KOPT-K1 (cell line): Measurements from ENCODE around the gene ZNF628.

Experiments used
- H3K27ac ChIP-seq: fragments of 200-600 bp; sonication (generic); 2 replicates; pipeline ENCODE4 v1.5.1; 2016; ENCODE audit warnings: antibody characterized with exemption, mild to moderate bottlenecking, low read depth, low read length; ENCODE audit not compliant: poor library complexity, severe bottlenecking
- H3K36me3 ChIP-seq: fragments of 200-600 bp; sonication (generic); 2 replicates; pipeline ENCODE4 v1.5.1; 2017; ENCODE audit warnings: antibody characterized with exemption, mild to moderate bottlenecking, low read length, moderate library complexity; ENCODE audit not compliant: insufficient read depth
- H3K9me3 ChIP-seq: fragments of 200-600 bp; sonication (generic); 2 replicates; pipeline ENCODE4 v1.5.1; 2017; ENCODE audit warnings: antibody characterized with exemption, low read length, mild to moderate bottlenecking; ENCODE audit not compliant: insufficient read depth, poor library complexity, severe bottlenecking

Gene ZNF628

GRCh38 chr19:55468054-55468393, 8.4 kb upstream of the ZNF628 start:
- Histone ChIP-seq H3K9me3 (no peaks in the 10 kb centered on the region), H3K27ac (no peak overlapping the region), H3K36me3 (no peaks in the 10 kb centered on the region)

DNA sequence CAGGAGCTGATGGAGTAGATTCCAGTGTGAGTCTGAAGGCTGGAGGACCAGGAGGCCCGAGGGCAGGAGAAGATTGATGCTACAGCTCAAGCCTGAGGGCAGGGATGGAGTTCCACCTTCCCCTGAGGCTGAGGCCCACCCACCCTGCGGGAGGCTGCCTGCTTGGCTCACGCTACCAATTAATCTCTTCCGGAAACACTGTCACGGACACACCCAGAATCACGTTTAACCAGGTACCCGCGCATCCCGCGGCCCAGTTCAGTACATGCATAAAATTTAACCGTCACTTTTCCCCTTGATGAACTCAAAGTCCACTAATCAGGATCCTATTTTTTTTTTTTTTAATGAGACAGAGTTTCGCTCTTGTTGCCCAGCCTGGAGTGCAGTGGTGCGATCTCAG, 5.2 kb upstream of the ZNF628 start:
- no peak overlapping the region for H3K27ac ChIP-seq
- no peaks in the 10 kb centered on the region for H3K36me3 ChIP-seq
- H3K9me3 ChIP-seq: no peaks in the 10 kb centered on the region

GRCh38 chr19:55472463-55472862, 4.0 kb upstream of the ZNF628 start:
- H3K36me3 ChIP-seq: no peaks in the 10 kb centered on the region
- H3K27ac ChIP-seq: no peak overlapping the region
- no peaks in the 10 kb centered on the region for H3K9me3 ChIP-seq

DNA sequence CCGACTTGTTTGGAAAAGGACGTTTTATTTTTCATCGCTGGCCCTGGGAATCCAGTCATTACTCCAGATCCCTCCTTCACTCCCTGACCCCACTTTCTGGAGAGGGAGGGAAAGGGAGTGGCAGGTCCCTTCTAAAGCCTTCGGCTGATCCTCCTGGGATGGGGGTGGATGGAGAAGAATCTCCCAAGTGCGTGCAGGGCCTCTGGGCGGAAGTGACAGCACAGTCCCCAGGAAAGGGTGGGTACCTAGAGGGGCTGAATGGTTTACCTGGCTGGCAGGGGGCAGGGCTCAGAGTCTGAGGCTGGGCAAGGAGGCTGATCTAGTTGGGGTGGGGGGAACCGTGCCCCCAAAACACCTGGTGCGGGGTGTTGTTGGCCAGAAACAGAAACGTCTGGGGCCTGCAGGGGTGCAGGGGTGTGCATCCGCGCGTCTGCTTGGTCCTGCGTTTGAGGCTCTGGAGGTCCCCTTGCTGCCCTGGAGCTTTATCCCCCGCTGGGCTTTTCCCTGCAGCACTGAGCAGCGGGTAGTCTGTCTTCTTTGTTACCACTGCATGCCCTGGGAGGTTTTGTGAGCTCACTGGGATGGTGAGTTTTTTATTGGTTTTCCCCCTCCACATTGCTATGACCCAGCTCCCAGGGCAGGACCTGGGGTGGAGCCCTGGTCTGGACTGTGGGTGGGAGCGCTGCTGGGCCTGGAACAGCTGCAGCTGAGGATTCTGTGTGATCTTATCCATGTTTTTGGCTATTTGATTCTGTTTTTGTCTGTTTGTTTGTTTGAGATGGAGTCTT, 3.0 kb upstream of the ZNF628 start:
- H3K27ac ChIP-seq: no peak overlapping the region
- H3K9me3 ChIP-seq: no peaks in the 10 kb centered on the region
- no peaks in the 10 kb centered on the region for H3K36me3 ChIP-seq

DNA sequence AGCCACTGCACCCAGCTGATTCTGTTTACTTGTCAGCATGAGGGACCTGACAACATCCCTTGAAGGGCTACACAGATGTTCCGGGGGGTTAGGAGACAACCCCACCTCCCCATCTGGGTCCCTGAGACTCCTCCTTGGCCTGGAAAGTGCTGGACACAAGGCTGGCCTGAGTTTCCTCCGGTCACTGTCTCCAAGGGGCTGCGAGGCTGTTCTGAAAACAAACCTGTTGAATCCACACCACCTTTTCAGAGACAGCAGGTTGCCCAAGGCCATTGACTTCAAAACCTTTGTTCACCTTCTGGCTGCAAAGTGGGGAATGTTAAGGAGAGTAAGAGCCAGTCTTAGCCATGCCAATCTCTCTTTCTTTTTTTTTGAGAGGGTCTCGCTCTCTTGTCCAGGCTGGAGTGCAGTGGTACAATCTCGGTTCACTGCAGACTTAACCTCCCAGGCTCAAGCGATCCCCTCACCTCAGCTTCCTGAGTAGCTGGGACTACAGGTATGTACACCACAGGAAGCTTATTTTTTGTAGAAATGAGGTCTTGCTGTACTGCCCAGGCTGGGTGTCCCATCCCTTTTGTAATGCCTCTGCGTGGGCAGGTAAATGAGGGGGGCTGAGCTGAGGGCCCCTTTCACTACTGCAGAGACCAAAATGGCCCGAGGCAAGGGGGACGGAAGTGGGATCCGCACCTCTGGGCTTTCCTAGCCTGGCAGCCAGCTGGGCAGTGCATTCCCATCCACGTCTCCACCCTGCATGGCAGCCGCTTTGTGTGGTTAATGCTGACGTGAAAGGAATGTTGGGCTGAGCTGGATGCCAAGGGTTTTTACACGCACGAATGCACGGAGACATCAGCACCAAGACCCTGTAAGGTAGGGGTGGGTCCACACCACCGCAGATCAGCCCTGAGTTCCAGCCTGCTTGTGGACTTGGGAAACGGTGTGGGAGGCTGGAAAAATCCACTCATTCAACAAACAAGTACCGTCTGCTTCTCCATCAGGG, 1.9 kb upstream of the ZNF628 start:
- H3K9me3 ChIP-seq: no peaks in the 10 kb centered on the region
- no peaks in the 10 kb centered on the region for H3K36me3 ChIP-seq
- no peak overlapping the region for H3K27ac ChIP-seq

DNA sequence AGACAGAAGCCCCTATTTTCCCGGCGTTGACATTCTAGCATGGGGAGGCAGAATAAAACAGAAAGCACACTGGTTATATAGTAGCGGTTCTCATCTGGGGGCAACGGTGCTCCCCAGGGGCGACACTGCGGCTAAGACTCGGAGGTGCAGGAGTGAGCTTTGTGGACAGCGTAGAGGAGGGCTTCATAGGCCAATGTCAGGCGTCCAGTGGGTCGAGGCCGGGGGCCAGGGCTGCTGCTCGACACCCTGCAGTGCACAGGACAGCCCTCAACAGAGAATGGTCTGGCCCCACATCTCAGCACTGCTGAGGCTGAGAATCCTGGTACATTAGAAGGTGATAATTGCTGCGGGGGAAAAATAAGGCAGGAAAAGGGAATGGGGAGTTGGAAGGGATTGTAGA, 1.5 kb downstream of the ZNF628 start:
- H3K27ac ChIP-seq: no peak overlapping the region
- no peaks in the 10 kb centered on the region; the same call in 1 of the 2 replicates for H3K36me3 ChIP-seq
- no peaks in the 10 kb centered on the region for H3K9me3 ChIP-seq

GRCh38 chr19:55478364-55478763, 1.9 kb downstream of the ZNF628 start:
- no peaks in the 10 kb centered on the region for H3K9me3 ChIP-seq
- H3K36me3 ChIP-seq: peaks cover 4% of the 10 kb centered on the region; the same call in 1 of the 2 replicates
- no peak overlapping the region for H3K27ac ChIP-seq

DNA sequence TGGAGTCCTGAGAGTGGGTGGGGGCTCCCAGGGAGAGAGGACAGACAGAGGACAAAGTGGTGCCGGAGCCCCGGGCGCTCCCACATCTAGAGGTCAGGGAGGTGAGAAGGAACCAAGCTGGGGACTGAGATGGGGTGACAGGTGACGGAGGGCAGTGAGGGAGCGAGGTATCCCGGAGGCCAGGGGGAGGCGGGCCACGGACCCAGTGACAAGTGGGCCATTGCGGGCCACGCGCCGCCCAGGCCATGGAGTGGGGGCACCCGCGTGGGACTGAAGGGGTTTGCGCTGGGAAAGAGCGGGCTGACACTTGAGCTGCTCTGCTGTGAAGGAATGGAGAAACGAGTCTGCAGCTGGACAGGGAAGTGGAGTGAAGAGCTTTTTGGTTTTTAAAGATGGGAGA, 2.6 kb downstream of the ZNF628 start:
- Histone ChIP-seq H3K9me3 (no peaks in the 10 kb centered on the region), H3K27ac (no peak overlapping the region), H3K36me3 (peaks cover 8% of the 10 kb centered on the region; the same call in 1 of the 2 replicates)

DNA sequence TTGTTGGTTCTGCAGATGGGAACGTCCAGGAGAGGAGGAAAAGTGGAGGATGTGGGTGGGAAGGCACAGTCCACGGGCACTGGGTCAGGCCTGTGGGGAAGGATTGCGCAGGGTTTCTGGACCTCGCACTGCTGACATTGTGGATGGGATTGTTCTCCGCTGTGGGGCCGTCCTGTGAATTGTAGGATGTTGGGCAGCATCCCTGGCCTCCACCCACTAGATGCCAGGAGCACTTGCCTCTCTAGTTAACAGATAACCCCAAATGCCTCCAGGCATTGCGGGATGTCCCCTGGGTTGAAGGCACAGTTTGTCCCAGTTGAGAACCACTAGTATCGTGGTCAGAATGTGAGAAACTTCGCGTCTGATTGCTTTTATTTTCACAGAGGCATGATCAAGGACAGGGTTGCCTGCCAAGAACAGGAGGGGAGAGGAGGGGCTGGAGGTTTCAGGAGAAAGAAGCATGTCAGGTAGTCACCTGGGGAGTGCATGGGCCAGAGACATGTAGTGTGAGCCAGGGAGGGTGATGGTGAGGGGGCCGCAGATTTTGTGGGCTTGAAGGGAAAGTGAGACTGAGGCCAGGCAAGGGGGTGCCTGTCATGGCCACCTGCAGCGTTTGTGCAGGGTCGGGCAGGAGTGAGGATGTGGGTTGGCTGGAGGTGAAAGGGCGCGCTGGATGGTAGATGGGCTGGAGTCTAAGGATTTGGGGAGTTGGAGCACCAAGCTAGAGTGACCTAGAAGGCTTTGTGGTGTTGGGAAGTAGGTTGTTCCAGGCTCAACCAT, 3.2 kb downstream of the ZNF628 start:
- H3K9me3 ChIP-seq: no peaks in the 10 kb centered on the region
- H3K36me3 ChIP-seq: peaks cover 8% of the 10 kb centered on the region; the same call in 1 of the 2 replicates
- peak overlapping the region; percentile 24 for H3K27ac ChIP-seq

- no peaks in the 10 kb centered on the region for H3K9me3 ChIP-seq
- H3K36me3 ChIP-seq: peaks cover 8% of the 10 kb centered on the region; the same call in 1 of the 2 replicates
- H3K27ac ChIP-seq: no peak overlapping the region
These were observed 4.9 kb downstream of the ZNF628 start for GRCh38 chr19:55481148-55481793.

DNA sequence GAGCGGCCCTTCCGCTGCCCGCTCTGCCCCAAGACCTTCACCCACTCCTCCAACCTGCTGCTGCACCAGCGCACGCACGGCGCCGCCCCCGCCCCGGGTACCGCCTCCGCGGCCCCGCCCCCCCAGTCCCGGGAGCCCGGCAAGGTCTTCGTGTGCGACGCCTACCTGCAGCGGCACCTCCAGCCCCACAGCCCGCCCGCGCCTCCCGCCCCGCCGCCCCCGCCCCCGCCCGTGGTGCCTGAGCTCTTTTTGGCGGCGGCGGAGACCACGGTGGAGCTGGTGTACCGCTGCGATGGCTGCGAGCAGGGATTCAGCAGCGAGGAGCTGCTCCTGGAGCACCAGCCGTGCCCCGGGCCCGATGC, 5.4 kb downstream of the ZNF628 start:
- Histone ChIP-seq H3K27ac (no peak overlapping the region), H3K9me3 (no peaks in the 10 kb centered on the region), H3K36me3 (peaks cover 8% of the 10 kb centered on the region; the same call in 1 of the 2 replicates)

DNA sequence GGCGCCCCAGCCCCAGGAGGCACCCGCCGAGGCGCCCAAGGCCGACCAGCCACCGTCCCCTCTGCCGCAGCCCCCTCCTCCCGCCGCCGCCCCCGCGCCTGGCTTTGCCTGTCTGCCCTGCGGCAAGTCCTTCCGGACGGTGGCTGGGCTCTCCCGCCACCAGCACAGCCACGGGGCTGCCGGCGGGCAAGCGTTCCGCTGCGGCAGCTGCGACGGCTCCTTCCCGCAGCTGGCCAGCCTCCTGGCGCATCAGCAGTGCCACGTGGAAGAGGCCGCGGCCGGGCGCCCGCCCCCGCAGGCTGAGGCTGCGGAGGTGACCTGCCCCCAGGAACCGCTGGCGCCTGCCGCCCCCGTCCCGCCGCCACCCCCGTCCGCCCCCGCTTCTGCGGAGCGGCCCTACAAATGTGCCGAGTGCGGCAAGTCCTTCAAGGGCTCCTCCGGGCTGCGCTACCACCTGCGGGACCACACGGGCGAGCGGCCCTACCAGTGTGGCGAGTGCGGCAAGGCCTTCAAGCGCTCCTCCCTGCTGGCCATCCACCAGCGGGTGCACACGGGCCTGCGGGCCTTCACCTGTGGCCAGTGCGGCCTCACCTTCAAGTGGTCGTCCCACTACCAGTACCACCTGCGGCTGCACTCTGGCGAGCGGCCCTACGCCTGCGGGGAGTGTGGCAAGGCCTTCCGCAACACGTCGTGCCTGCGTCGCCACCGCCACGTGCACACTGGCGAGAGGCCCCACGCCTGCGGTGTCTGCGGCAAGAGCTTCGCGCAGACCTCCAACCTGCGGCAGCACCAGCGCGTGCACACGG, 5.9 kb downstream of the ZNF628 start:
- Histone ChIP-seq H3K36me3 (peaks cover 8% of the 10 kb centered on the region; the same call in 1 of the 2 replicates), H3K27ac (no peak overlapping the region), H3K9me3 (no peaks in the 10 kb centered on the region)

DNA sequence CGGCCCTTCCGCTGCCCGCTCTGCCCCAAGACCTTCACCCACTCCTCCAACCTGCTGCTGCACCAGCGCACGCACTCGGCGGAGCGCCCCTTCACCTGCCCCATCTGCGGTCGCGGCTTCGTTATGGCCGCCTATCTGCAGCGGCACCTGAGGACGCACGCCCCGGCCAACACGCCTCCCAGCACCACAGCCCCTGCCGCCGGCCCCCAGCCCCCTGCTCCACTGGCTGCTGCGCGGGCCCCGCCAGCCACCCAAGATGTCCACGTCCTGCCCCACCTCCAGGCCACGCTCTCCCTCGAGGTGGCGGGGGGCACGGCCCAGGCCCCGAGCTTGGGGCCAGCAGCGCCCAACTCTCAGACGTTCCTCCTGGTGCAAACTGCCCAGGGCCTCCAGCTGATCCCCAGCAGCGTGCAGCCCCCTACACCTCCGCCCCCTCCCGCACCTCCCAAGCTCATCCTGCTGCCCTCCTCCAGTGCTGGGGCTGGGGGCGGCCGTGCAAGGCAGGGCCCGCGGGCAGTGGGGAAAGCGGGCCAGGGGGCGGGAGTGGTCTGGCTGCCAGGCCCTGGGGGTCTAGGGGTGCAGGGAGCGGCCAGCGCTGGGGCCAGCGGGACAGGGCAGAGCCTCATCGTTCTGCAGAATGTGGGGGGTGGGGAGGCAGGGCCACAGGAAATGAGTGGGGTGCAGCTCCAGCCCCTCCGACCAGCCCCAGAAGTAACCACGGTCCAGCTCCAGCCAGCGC, 6.7 kb downstream of the ZNF628 start:
- peaks cover 8% of the 10 kb centered on the region; the same call in 1 of the 2 replicates for H3K36me3 ChIP-seq
- H3K9me3 ChIP-seq: no peaks in the 10 kb centered on the region
- H3K27ac ChIP-seq: no peak overlapping the region
